Esophagus muscularis mucosa (tissue), 4 donors: Measurements from ENCODE around the gene POLR3E. TPM values are rescaled to one million over a fixed set of nuclear protein-coding genes. Genes with fewer than 3 reads are reported as not detected.
A peak's percentile ranks its signal among the peaks of the same experiment; 100 is the strongest.
"Not testable (repeated sequence)": the region's sequence is repeated elsewhere in the genome, so short reads cannot be mapped to it uniquely, and the experiment has no call there.

ENCODE experiments used
- DNase-seq: peaks from one replicate; pipeline ENCODE4 v3.0.0-alpha.2; 2017; ENCODE audit errors: extremely low spot score
- H3K27ac ChIP-seq, 4 donors: fragments of 200-600 bp; sonication (generic); replicated peaks in 1 of 4; 1 replicate in 3 of 4; 2 replicates in 1 of 4; pipeline ENCODE4 v1.5.1; 2016 to 2019; ENCODE audit warnings: mild to moderate bottlenecking in 1 of 4
- H3K27me3 ChIP-seq, 4 donors: fragments of 200-600 bp; sonication (generic); one replicate each; pipeline versions ENCODE4 v1.5.1 to v1.6.0; 2016 to 2019
- H3K36me3 ChIP-seq, 4 donors: fragments of 200-600 bp; sonication (generic); one replicate each; pipeline ENCODE4 v1.5.1; 2016 to 2019
- H3K4me1 ChIP-seq, 4 donors: fragments of 200-600 bp; sonication (generic); one replicate each; pipeline ENCODE4 v1.5.1; 2016 to 2019
- H3K4me3 ChIP-seq, 4 donors: fragments of 200-600 bp; sonication (generic); 1 replicate in 2 of 4; 2 replicates in 2 of 4; pipeline ENCODE4 v1.5.1; 2016 to 2019; ENCODE audit warnings: mild to moderate bottlenecking in 4 of 4, moderate library complexity in 1 of 4
- H3K9me3 ChIP-seq, 4 donors: fragments of 200-600 bp; sonication (generic); 1 replicate in 3 of 4; 2 replicates in 1 of 4; pipeline ENCODE4 v1.5.1; 2016 to 2019
- CTCF ChIP-seq, 3 experiments: fragments of 200-600 bp in 2 of 3; fragments of 450-650 bp in 1 of 3; sonication (generic) in 2 of 3; IDR thresholded peaks; one replicate each; pipeline ENCODE4 v1.5.1; 2017 to 2019; ENCODE audit warnings: antibody characterized with exemption in 3 of 3, mild to moderate bottlenecking in 2 of 3, moderate library complexity in 1 of 3
- EP300 ChIP-seq: sonication (generic); formaldehyde crosslinking; IDR thresholded peaks from one replicate; pipeline ENCODE4 v1.6.1; 2017; ENCODE audit warnings: antibody characterized with exemption
- POLR2A ChIP-seq: fragments of 450-650 bp; IDR thresholded peaks from one replicate; pipeline ENCODE4 v1.6.1; 2017; ENCODE audit warnings: antibody characterized with exemption, moderate library complexity, mild to moderate bottlenecking, low read depth
- POLR2AphosphoS5 ChIP-seq, 2 donors: sonication (generic); formaldehyde crosslinking; IDR thresholded peaks; one replicate each; pipeline ENCODE4 v1.6.1; 2017; ENCODE audit warnings: antibody characterized with exemption in 2 of 2
- WGBS: methylation state at CpG from one replicate; pipeline ENCODE4 v1.1.5; 2018; 5-methylcytosine and 5-hydroxymethylcytosine counted together
- intact Hi-C: fragments of 100-400 bp; cut with DNase I; formaldehyde crosslinking; loops from one replicate; pipeline ENCODE4 v1.15.1; 2023
- total RNA-seq, 4 donors: library from RNA; depleted of rRNA; stranded (reverse); fragments of >200 nt; gene quantifications; one replicate each; pipeline versions ENCODE4 v1.1.0 to v1.2.1, GENCODE V29; 2016

POLR3E gene
- total RNA-seq, 4 donors from 2014 or later, result 39.9 to 50.7 (median 49.0) TPM

GRCh38 chr16:22347100-22347820, 50.1 kb downstream of the POLR3E start:
- Histone ChIP-seq H3K27me3 (no peaks in the 10 kb centered on the region), H3K27ac (peak overlapping the region; percentile 0 to 64 (median 44)), H3K4me1 (peaks cover 0 to 22% (median 16%) of the 10 kb centered on the region in 4 donors), H3K9me3 (no peaks in the 10 kb centered on the region), H3K4me3 (no peak overlapping the region), H3K36me3 (peaks cover 26 to 71% (median 45%) of the 10 kb centered on the region in 4 donors)
- no peak for TF ChIP-seq EP300
- peak in 1 of 2 donors; percentile 70 for TF ChIP-seq POLR2AphosphoS5 (IDR thresholded peaks at IDR 0.05)
- 73% methylated on average over 20 of the region's 20 CpGs for WGBS
- intact Hi-C loops, result no loop called here
- no peak for DNase-seq

- no peaks in the 10 kb centered on the region for H3K9me3 ChIP-seq
- no peak for DNase-seq
- H3K27me3 ChIP-seq, result no peaks in the 10 kb centered on the region
- H3K4me3 ChIP-seq, result no peak overlapping the region
- no peak for TF ChIP-seq POLR2A
- no peak for TF ChIP-seq POLR2AphosphoS5 (IDR thresholded peaks at IDR 0.05)
- no peak for TF ChIP-seq CTCF (IDR thresholded peaks at IDR 0.05)
- no peak for TF ChIP-seq EP300
- H3K4me1 ChIP-seq, result peaks cover 3 to 29% (median 22%) of the 10 kb centered on the region in 4 donors
- peak overlapping the region in 3 of 4 donors; percentile 20 to 64 (median 40) for H3K27ac ChIP-seq
- H3K36me3 ChIP-seq, result peaks cover 26 to 71% (median 47%) of the 10 kb centered on the region in 4 donors
- intact Hi-C loops, result no loop called here
- 89% methylated on average over 2 of the region's 2 CpGs for WGBS
These were observed 51.1 kb downstream of the POLR3E start for GRCh38 chr16:22348291-22348690.

GRCh38 chr16:22351017-22351416, 53.8 kb downstream of the POLR3E start:
- H3K36me3 ChIP-seq, result peaks cover 26 to 57% (median 45%) of the 10 kb centered on the region in 4 donors
- H3K9me3 ChIP-seq, H3K27ac ChIP-seq, H3K27me3 ChIP-seq, DNase-seq, intact Hi-C loops, H3K4me3 ChIP-seq: not testable (repeated sequence)
- WGBS, result 99% methylated on average over 6 of the region's 6 CpGs
- H3K4me1 ChIP-seq, result peaks cover 11 to 44% (median 35%) of the 10 kb centered on the region in 4 donors

- TF ChIP-seq POLR2AphosphoS5 (IDR thresholded peaks at IDR 0.05), result no peak
- TF ChIP-seq CTCF (IDR thresholded peaks at IDR 0.05), result no peak
- TF ChIP-seq POLR2A, result no peak
- no peak for TF ChIP-seq EP300
- intact Hi-C loops, result no loop called here
- H3K27ac ChIP-seq, result no peak overlapping the region
- no peak for DNase-seq
- peaks cover 20 to 47% (median 35%) of the 10 kb centered on the region in 4 donors for H3K36me3 ChIP-seq
- 95% methylated on average over 6 of the region's 6 CpGs for WGBS
- H3K4me3 ChIP-seq, result no peak overlapping the region
- H3K27me3 ChIP-seq, result no peaks in the 10 kb centered on the region
- H3K9me3 ChIP-seq, result no peaks in the 10 kb centered on the region
- H3K4me1 ChIP-seq, result peaks cover 11 to 32% (median 27%) of the 10 kb centered on the region in 4 donors
These were observed 54.9 kb downstream of the POLR3E start for GRCh38 chr16:22352140-22352539.

- Histone ChIP-seq H3K36me3 (peaks cover 14 to 41% (median 29%) of the 10 kb centered on the region in 4 donors), H3K4me1 (peaks cover 11 to 32% (median 26%) of the 10 kb centered on the region in 4 donors), H3K4me3 (no peak overlapping the region), H3K27ac (peak overlapping the region in 2 of 4 donors; percentile 11 to 56), H3K27me3 (no peaks in the 10 kb centered on the region), H3K9me3 (no peaks in the 10 kb centered on the region)
- TF ChIP-seq POLR2A, result no peak
- intact Hi-C loops, result no loop called here
- 87% methylated on average over 5 of the region's 5 CpGs for WGBS
- DNase-seq, result no peak
These were observed 55.5 kb downstream of the POLR3E start for GRCh38 chr16:22352723-22353122.

GRCh38 chr16:22353191-22353919, 56.1 kb downstream of the POLR3E start:
- intact Hi-C loops, result no loop called here
- H3K4me3 ChIP-seq, result no peak overlapping the region
- no peaks in the 10 kb centered on the region for H3K27me3 ChIP-seq
- H3K36me3 ChIP-seq, result peaks cover 14 to 35% (median 23%) of the 10 kb centered on the region in 4 donors
- TF ChIP-seq POLR2AphosphoS5 (IDR thresholded peaks at IDR 0.05) (no peak), POLR2A (no peak), CTCF (IDR thresholded peaks at IDR 0.05) (no peak), EP300 (no peak)
- 43% methylated on average over 3 of the region's 3 CpGs for WGBS
- H3K27ac ChIP-seq, result peak overlapping the region; percentile 11 to 56 (median 36)
- H3K4me1 ChIP-seq, result peaks cover 11 to 35% (median 29%) of the 10 kb centered on the region in 4 donors
- no peak for DNase-seq
- H3K9me3 ChIP-seq, result no peaks in the 10 kb centered on the region
